Mucosa of rectum (tissue), 2 donors: ENCODE results near the gene CTIF.

Experiments
- H3K27ac ChIP-seq, 2 donors: one replicate each; pipeline ENCODE4 v1.7.0; 2013; ENCODE audit warnings: inconsistent platforms in 2 of 2, low read depth in 2 of 2, low read length in 2 of 2
- H3K27me3 ChIP-seq, 2 donors: one replicate each; pipeline ENCODE4 v1.7.0; 2013; ENCODE audit warnings: low read length in 2 of 2; ENCODE audit not compliant: control insufficient read depth in 2 of 2, insufficient read depth in 2 of 2
- H3K36me3 ChIP-seq, 2 donors: one replicate each; pipeline ENCODE4 v1.7.0; 2013; ENCODE audit warnings: low read length in 2 of 2; ENCODE audit not compliant: control insufficient read depth in 2 of 2, insufficient read depth in 2 of 2
- H3K4me1 ChIP-seq, 2 donors: one replicate each; pipeline ENCODE4 v1.7.0; 2013; ENCODE audit warnings: low read length in 2 of 2, mild to moderate bottlenecking in 1 of 2; ENCODE audit not compliant: control insufficient read depth in 2 of 2, insufficient read depth in 2 of 2
- H3K4me3 ChIP-seq, 2 donors: one replicate each; pipeline ENCODE4 v1.7.0; 2013; ENCODE audit warnings: low read length in 2 of 2
- H3K9ac ChIP-seq, 2 donors: one replicate each; pipeline ENCODE4 v1.7.0; 2013; ENCODE audit warnings: low read length in 2 of 2, low read depth in 1 of 2, mild to moderate bottlenecking in 1 of 2
- H3K9me3 ChIP-seq, 2 donors: one replicate each; pipeline ENCODE4 v1.7.0; 2013; ENCODE audit warnings: low read length in 2 of 2; ENCODE audit not compliant: control insufficient read depth in 2 of 2
- donor health status: healthy.
- donor health status: Normal muscosa, but diverticular disease.

Gene CTIF

GRCh38 chr18:48910972-48911545 lies 372.2 kb downstream of the CTIF start:
- H3K36me3 ChIP-seq = no peaks in the 10 kb centered on the region
- H3K27ac ChIP-seq = no peak overlapping the region
- H3K9ac ChIP-seq = no peak overlapping the region
- H3K4me1 ChIP-seq = no peaks in the 10 kb centered on the region
- no peak overlapping the region for H3K4me3 ChIP-seq
- no peaks in the 10 kb centered on the region for H3K9me3 ChIP-seq
- no peaks in the 10 kb centered on the region for H3K27me3 ChIP-seq
